H9 (cell line): ENCODE data around the gene BMPR2. TPM values are rescaled to one million over a fixed set of nuclear protein-coding genes. Genes with fewer than 3 reads are reported as not detected.

Experiments used
- DNase-seq: peaks from one replicate; pipeline ENCODE4 v3.0.0-alpha.2; 2017
- H2AFZ ChIP-seq: one replicate; pipeline ENCODE4 v1.6.1; 2013; ENCODE audit warnings: mild to moderate bottlenecking, low read length, control low read depth, moderate library complexity
- H2AK5ac ChIP-seq: 2 replicates; pipeline ENCODE4 v1.6.1; 2013; ENCODE audit warnings: low read length, control low read depth, mixed read lengths; ENCODE audit not compliant: insufficient read length
- H2BK120ac ChIP-seq: one replicate; pipeline ENCODE4 v1.6.1; 2013; ENCODE audit warnings: low read depth, mild to moderate bottlenecking, low read length, control low read depth, inconsistent platforms; ENCODE audit not compliant: poor library complexity, severe bottlenecking
- H2BK12ac ChIP-seq: 2 replicates; pipeline ENCODE4 v1.6.1; 2013; ENCODE audit warnings: low read length, control low read depth, mixed read lengths, low read depth; ENCODE audit not compliant: insufficient read length
- H2BK15ac ChIP-seq: 2 replicates; pipeline ENCODE4 v1.6.1; 2013; ENCODE audit warnings: low read depth, low read length, control low read depth
- H2BK20ac ChIP-seq: one replicate; pipeline ENCODE4 v1.6.1; 2013; ENCODE audit warnings: low read depth, mild to moderate bottlenecking, low read length, control low read depth, inconsistent platforms; ENCODE audit not compliant: poor library complexity, severe bottlenecking
- H2BK5ac ChIP-seq: 2 replicates; pipeline ENCODE4 v1.6.1; 2013; ENCODE audit warnings: low read length, control low read depth, mixed read lengths; ENCODE audit not compliant: insufficient read length
- H3K14ac ChIP-seq: 2 replicates; pipeline ENCODE4 v1.6.1; 2013; ENCODE audit warnings: low read length, control low read depth; ENCODE audit not compliant: insufficient read depth
- H3K18ac ChIP-seq: 2 replicates; pipeline ENCODE4 v1.6.1; 2013; ENCODE audit warnings: low read depth, mild to moderate bottlenecking, mixed read lengths, low read length, control low read depth; ENCODE audit not compliant: insufficient read length
- H3K23ac ChIP-seq: 2 replicates; pipeline ENCODE4 v1.6.1; 2013; ENCODE audit warnings: low read length, control low read depth, mixed read lengths, low read depth; ENCODE audit not compliant: insufficient read length
- H3K23me2 ChIP-seq: 2 replicates; pipeline ENCODE4 v1.6.1; 2013; ENCODE audit warnings: low read depth, mild to moderate bottlenecking, mixed read lengths, low read length, control low read depth; ENCODE audit not compliant: insufficient read length, poor library complexity, severe bottlenecking
- H3K27ac ChIP-seq: 2 replicates; pipeline ENCODE4 v1.5.1; 2013; ENCODE audit warnings: low read length, control low read depth, mixed read lengths, low read depth; ENCODE audit not compliant: insufficient read length
- H3K27me3 ChIP-seq: 2 replicates; pipeline ENCODE4 v1.6.1; 2013; ENCODE audit warnings: low read length, control low read depth, inconsistent platforms; ENCODE audit not compliant: insufficient read depth
- H3K4ac ChIP-seq: 2 replicates; pipeline ENCODE4 v1.6.1; 2013; ENCODE audit warnings: low read depth, mild to moderate bottlenecking, control low read depth, inconsistent platforms, low read length, moderate library complexity
- H3K4me1 ChIP-seq: 2 replicates; pipeline ENCODE4 v1.6.1; 2013; ENCODE audit warnings: low read length, control low read depth, inconsistent platforms; ENCODE audit not compliant: insufficient read depth
- H3K4me2 ChIP-seq: 2 replicates; pipeline ENCODE4 v1.6.1; 2013; ENCODE audit warnings: low read length, control low read depth, mixed read lengths; ENCODE audit not compliant: insufficient read length, insufficient read depth
- H3K56ac ChIP-seq: 2 replicates; pipeline ENCODE4 v1.6.1; 2013; ENCODE audit warnings: low read depth, mild to moderate bottlenecking, mixed read lengths, low read length, control low read depth; ENCODE audit not compliant: insufficient read length
- H3K79me1 ChIP-seq: 2 replicates; pipeline ENCODE4 v1.6.1; 2013; ENCODE audit warnings: low read depth, mild to moderate bottlenecking, moderate library complexity, low read length, control low read depth, inconsistent platforms; ENCODE audit not compliant: insufficient read depth, poor library complexity, severe bottlenecking
- H3K79me2 ChIP-seq: 2 replicates; pipeline ENCODE4 v1.6.1; 2013; ENCODE audit warnings: low read length, control low read depth, inconsistent platforms; ENCODE audit not compliant: insufficient read depth
- H3K9ac ChIP-seq: 2 replicates; pipeline ENCODE4 v1.6.1; 2013; ENCODE audit warnings: low read length, control low read depth, mixed read lengths; ENCODE audit not compliant: insufficient read length; ENCODE audit errors: extremely low read depth
- H3K9me3 ChIP-seq: one replicate; pipeline ENCODE4 v1.6.1; 2013; ENCODE audit warnings: low read depth, low read length, inconsistent platforms; ENCODE audit not compliant: control insufficient read depth
- H3T11ph ChIP-seq: one replicate; pipeline ENCODE4 v1.6.1; 2013; ENCODE audit warnings: mild to moderate bottlenecking, low read length, control low read depth, inconsistent platforms
- H4K20me1 ChIP-seq: one replicate; pipeline ENCODE4 v1.6.1; 2013; ENCODE audit not compliant: control insufficient read depth, insufficient read length, insufficient read depth
- H4K5ac ChIP-seq: 2 replicates; pipeline ENCODE4 v1.6.1; 2013; ENCODE audit warnings: low read depth, mild to moderate bottlenecking, mixed read lengths, low read length, control low read depth; ENCODE audit not compliant: insufficient read length
- H4K8ac ChIP-seq: replicated peaks from 2 replicates; pipeline ENCODE4 v1.6.1; 2013; ENCODE audit warnings: low read length, control low read depth, mixed read lengths, low read depth; ENCODE audit not compliant: insufficient read length
- H4K91ac ChIP-seq: 2 replicates; pipeline ENCODE4 v1.6.1; 2013; ENCODE audit warnings: low read depth, mild to moderate bottlenecking, moderate library complexity, mixed read lengths, low read length, control low read depth; ENCODE audit not compliant: insufficient read length
- H3K27ac Mint-ChIP-seq, 3 experiments: 2 replicates in 2 of 3; 3 replicates in 1 of 3; pipeline ENCODE4 v1.8.0; 2020 to 2021; ENCODE audit warnings: mixed read lengths in 3 of 3, mild to moderate bottlenecking in 1 of 3, moderate library complexity in 1 of 3
- H3K27me3 Mint-ChIP-seq: 2 replicates; pipeline ENCODE4 v1.8.0; 2021; ENCODE audit warnings: low read depth, mild to moderate bottlenecking, moderate library complexity, mixed read lengths
- H3K36me3 Mint-ChIP-seq, 3 experiments: 2 replicates in 2 of 3; 3 replicates in 1 of 3; pipeline ENCODE4 v1.8.0; 2020 to 2021; ENCODE audit warnings: low read depth in 3 of 3, mixed read lengths in 3 of 3; ENCODE audit not compliant: insufficient read depth in 1 of 3
- H3K4me1 Mint-ChIP-seq, 2 experiments: 2 replicates each; pipeline ENCODE4 v1.8.0; 2020; ENCODE audit warnings: mixed read lengths in 2 of 2
- H3K4me3 Mint-ChIP-seq, 2 experiments: 2 replicates in 1 of 2; 3 replicates in 1 of 2; pipeline ENCODE4 v1.8.0; 2020 to 2021; ENCODE audit warnings: mild to moderate bottlenecking in 2 of 2, mixed read lengths in 2 of 2, moderate library complexity in 1 of 2
- H3K9me3 Mint-ChIP-seq, 2 experiments: 2 replicates in 1 of 2; 3 replicates in 1 of 2; pipeline ENCODE4 v1.8.0; 2020; ENCODE audit warnings: mild to moderate bottlenecking in 2 of 2, mixed read lengths in 2 of 2, moderate library complexity in 1 of 2
- WGBS: extraction: QIAGEN DNeasy Blood & Tissue Kit; methylation state at CpG from one replicate; pipeline ENCODE4 v1.1.7; 2013; ENCODE audit warnings: missing lambda C conversion rate, low lambda C conversion rate, mixed read lengths; ENCODE audit not compliant: insufficient read length; ENCODE audit errors: extremely low coverage; 5-methylcytosine and 5-hydroxymethylcytosine counted together
- total RNA-seq: library from RNA; stranded (reverse); gene quantifications from 2 replicates; pipeline ENCODE4 v1.2.1, GENCODE V29; 2021
- TF ChIP-seq, protein P1 (sequence below): fragments of 200-600 bp; sonication (generic); conservative IDR thresholded peaks from 3 replicates; pipeline ENCODE4 v1.8.0; 2021; ENCODE audit warnings: antibody characterized with exemption, mild to moderate bottlenecking

Gene BMPR2
- total RNA-seq, 1 experiment from 2014 or later, result 17.3 TPM

DNA sequence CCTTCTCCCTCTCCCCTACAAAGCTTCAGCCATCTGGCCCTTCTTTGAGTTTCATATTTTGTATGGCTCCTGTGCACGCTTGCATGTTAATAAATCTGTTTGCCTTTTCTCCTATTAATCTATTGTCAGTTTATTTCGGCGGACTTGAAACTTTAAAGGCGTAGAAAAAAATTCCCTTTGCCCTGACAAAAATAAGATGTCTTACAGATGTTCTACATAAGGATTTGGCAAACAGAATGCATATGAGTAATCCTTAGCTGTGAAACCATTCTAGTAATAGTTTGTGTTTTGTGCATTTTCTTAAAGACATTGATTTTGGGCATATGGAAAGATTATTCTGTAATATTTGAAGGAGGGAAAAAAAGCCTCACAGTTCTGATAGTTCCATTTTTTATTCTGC lies 15.0 kb upstream of the BMPR2 start:
- no peak overlapping the region for H2AFZ ChIP-seq
- no CpG with 5 or more reads among the region's 4 CpGs for WGBS
- peaks cover 4% of the 10 kb centered on the region; the same call in 1 of the 2 replicates for H3K4me1 ChIP-seq
- H3K27me3 Mint-ChIP-seq, result no peaks in the 10 kb centered on the region
- H3K4me3 Mint-ChIP-seq, result no peak overlapping the region
- H3K23me2 ChIP-seq, result no peaks in the 10 kb centered on the region
- no peak overlapping the region for H3K9ac ChIP-seq
- peaks cover 22 to 23% of the 10 kb centered on the region in 2 experiments for H3K4me1 Mint-ChIP-seq
- no peak overlapping the region for H2BK5ac ChIP-seq
- no peaks in the 10 kb centered on the region for H3K9me3 ChIP-seq
- no peak overlapping the region for H2BK12ac ChIP-seq
- H4K8ac ChIP-seq, result no peak overlapping the region
- H3K79me1 ChIP-seq, result no peaks in the 10 kb centered on the region
- no peak overlapping the region for H3K4ac ChIP-seq
- peak overlapping the region in 1 of 3 experiments; percentile 41; a peak in 2 of 7 replicates for H3K27ac Mint-ChIP-seq
- no peak overlapping the region for H2BK20ac ChIP-seq
- H3K27me3 ChIP-seq, result no peaks in the 10 kb centered on the region
- H3K9me3 Mint-ChIP-seq, result no peaks in the 10 kb centered on the region; a peak in 1 of 5 replicates
- H3K27ac ChIP-seq, result no peak overlapping the region
- no peak overlapping the region for H3T11ph ChIP-seq
- H3K23ac ChIP-seq, result no peak overlapping the region
- no peak overlapping the region for H3K14ac ChIP-seq
- no peak overlapping the region for H3K18ac ChIP-seq
- TF ChIP-seq, protein P1, sequence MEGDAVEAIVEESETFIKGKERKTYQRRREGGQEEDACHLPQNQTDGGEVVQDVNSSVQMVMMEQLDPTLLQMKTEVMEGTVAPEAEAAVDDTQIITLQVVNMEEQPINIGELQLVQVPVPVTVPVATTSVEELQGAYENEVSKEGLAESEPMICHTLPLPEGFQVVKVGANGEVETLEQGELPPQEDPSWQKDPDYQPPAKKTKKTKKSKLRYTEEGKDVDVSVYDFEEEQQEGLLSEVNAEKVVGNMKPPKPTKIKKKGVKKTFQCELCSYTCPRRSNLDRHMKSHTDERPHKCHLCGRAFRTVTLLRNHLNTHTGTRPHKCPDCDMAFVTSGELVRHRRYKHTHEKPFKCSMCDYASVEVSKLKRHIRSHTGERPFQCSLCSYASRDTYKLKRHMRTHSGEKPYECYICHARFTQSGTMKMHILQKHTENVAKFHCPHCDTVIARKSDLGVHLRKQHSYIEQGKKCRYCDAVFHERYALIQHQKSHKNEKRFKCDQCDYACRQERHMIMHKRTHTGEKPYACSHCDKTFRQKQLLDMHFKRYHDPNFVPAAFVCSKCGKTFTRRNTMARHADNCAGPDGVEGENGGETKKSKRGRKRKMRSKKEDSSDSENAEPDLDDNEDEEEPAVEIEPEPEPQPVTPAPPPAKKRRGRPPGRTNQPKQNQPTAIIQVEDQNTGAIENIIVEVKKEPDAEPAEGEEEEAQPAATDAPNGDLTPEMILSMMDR, result no peak
- no peak overlapping the region for H2BK15ac ChIP-seq
- no peak overlapping the region for H2AK5ac ChIP-seq
- no peak overlapping the region for H4K5ac ChIP-seq
- no peak overlapping the region for H2BK120ac ChIP-seq
- no peak overlapping the region for H3K56ac ChIP-seq
- H3K36me3 Mint-ChIP-seq, result no peaks in the 10 kb centered on the region
- no peaks in the 10 kb centered on the region for H4K20me1 ChIP-seq
- no peaks in the 10 kb centered on the region for H3K79me2 ChIP-seq
- H4K91ac ChIP-seq, result no peak overlapping the region
- H3K4me2 ChIP-seq, result no peak overlapping the region
- DNase-seq, result no peak
